GM18507 (cell line): ENCODE data around the gene TEX10.

Experiments
- DNase-seq: peaks from one replicate; pipeline ENCODE4 v3.0.0; 2011; ENCODE audit warnings: low read depth; ENCODE audit not compliant: insufficient read length; ENCODE audit errors: extremely low spot score
- FAIRE-seq: peaks from 2 replicates; lab custom pipeline; 2011; peaks lifted over from hg19 to GRCh38; lab: Jason Lieb, UNC

The TEX10 gene

DNA sequence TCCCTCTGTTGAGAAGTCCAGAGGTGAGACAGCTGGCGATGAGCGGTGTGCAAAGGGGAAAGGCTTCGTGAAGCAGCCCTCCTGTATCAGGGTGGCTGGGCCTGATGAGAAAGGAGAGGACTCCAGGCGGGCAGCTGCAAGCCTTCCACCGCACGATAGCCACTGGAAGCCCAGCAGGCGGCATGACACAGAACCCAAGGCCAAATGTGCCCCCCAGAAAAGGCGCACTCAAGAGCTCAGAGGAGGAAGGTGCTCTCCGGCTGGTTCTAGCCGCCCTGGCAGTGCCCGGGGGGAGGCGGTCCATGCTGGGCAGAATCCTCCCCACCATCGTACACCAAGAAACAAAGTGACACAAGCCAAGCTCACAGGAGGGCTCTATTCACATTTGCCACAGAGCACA is 60.3 kb downstream of the TEX10 start:
- DNase-seq (no peak), FAIRE-seq (no peak)

DNA sequence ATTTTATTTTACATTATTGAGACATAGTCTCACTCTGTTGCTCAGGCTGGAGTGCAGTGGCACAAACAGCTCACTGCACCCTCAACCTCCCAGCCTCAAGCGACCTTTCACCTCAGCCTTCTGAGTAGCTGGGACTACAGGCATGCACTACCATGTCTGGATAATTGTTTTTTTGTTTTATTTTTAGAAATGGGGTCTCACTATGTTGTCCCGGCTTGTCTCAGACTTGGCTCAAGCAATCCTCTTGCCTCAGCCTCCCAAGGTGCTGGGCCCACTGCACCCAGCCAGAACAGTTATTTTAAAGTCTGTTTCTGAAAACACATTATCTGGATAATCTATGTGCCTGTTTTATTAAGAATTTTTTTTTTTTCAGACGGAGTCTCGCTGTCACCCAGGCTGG is 62.0 kb downstream of the TEX10 start:
- DNase-seq (no peak), FAIRE-seq (no peak)

DNA sequence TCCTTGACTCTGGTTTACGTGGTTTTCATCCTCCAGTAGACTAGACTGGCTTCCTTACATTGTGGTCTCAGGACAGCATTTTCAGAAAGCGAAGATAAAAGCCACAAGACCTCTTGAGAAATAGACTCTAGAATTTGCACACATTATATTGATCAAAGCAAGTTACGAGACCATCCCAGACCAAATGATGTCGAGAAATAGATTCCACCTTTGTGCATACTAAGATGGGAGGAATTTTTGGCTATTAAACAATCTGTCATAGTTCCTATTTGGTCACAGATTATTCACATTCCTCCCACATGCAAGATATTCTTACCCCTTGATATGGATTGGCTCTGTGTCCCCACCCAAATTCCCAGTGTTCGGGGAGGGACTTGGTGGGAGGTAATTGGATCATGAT is 65.6 kb downstream of the TEX10 start:
- no peak for DNase-seq
- FAIRE-seq = no peak

DNA sequence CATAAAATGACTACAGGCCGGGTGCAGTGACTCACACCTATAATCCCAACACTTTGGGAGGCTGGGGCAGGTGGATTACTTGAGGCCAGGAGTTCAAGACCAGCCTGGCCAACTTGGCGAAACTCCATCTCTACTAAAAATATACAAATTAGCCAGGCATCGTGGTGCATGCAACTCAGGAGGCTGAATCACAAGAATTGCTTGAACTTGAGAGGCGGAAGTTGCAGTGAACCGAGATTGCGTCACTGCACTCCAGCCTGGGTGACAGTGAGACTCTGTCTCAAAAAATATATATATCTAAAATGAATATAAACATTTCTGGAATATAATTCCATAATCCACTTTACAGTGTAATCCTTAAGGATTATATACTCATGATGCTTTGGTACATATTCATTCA is 66.5 kb downstream of the TEX10 start:
- FAIRE-seq (no peak), DNase-seq (no peak)

DNA sequence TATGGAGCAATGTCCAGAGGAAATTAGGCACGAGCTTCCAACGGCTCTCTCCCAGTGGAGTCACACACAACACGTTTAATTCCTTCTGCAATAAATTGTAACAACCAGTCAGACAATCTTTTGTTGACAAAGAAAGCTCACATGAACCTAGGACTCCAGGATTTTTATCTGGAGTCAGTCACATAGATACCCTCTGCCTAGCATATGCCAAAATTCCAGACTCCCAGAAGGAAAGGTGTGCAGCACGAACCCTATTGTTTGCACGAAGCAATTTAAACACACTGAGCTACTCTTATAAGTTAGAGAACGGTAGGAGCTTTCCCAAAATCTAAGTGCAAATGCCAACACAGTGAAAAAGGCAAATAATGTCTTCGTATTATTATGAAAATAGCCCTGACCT is 67.1 kb downstream of the TEX10 start:
- FAIRE-seq (no peak), DNase-seq (no peak)

DNA sequence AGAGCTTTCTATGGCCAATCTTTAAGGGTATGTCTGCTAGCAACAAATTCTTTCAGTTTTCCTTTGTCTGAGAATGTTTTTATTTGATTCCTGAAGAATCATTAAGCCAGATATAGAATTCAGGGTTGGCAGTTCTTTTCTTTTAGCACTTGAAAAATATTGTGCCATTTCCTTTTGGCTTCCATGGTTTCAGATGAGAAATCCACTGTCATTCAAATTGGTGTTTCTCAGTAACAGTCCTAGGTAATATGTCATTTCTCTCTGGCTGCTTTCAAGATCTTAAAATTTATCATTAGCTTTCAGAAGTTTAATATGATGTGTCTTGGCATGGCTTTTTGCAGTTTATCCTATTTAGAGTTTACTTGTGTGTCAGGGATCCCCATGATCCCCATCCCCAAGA is 67.7 kb downstream of the TEX10 start:
- FAIRE-seq (no peak), DNase-seq (no peak)

DNA sequence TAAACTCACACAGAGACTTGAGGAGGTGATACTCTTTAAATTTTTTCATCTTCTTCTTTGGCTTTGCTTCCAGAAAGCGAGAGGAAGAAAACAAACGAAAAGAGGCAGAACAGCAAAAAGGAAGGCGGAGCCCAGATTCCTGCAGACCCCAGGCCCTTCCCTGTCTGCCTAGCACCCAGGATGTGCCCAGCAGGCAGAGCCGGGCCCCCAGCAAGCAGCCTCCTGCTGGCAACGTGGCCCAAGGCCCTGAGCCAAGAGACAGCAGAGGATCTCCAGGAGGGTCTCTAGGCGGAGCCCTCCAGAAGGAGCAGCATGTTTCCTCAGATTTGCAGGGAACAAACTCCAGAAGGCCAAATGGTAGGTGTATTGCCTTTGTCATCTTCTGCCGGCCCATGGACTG is 68.5 kb downstream of the TEX10 start:
- DNase-seq = no peak
- no peak for FAIRE-seq

DNA sequence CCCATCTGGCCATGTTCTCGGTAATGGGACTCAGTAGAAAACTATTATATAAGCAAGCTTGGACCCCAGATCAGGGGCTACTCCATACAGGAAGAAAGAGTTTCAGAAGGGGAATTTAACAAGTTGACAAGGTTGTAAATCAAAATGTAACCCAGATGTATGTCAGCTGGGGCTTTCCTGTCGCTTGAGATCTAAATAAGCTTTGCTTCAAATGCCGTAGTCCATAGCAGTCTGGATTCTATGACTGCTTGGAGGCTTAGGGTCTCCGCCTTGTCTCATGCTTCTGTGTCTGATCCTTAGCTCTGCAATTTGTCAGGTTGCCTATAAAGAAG is 70.4 kb downstream of the TEX10 start:
- FAIRE-seq = no peak

DNA sequence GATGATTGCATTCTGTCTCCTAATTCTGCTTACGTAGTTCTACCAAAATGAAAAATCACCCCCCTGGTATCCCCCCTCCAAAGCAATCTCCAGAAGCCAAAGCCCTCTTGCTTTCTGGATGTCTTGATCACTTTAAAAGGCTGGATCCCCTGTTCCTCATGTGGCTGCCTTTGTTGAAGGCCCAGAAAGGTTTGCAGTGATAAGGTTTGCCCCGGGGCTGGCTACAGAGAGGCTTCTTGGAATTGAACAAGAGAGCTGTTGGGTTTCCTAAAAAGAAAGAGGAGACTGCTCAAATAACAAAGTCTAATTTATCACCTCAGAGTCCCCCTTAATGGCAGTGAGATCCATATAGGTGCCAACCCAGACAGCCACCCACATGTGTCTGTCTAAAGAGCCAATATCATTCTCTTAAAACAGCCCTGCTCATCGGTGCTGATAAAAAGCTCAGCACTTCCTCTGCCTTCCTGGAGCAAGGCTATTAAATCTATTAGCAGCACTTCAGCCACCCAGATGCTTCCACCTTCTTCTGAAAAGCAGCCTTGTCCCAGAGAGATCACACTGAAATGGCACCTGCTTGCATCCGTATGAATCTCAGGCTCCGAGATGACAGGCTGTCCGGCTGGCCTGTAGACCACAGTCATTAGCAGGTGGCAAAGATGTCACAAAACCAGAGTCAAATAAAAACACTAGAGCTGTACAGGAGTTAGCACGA is 70.9 kb downstream of the TEX10 start:
- DNase-seq (no peak), FAIRE-seq (no peak)

More for the DNA sequence above, 70.4 kb downstream of the TEX10 start:
- DNase-seq = no peak

DNA sequence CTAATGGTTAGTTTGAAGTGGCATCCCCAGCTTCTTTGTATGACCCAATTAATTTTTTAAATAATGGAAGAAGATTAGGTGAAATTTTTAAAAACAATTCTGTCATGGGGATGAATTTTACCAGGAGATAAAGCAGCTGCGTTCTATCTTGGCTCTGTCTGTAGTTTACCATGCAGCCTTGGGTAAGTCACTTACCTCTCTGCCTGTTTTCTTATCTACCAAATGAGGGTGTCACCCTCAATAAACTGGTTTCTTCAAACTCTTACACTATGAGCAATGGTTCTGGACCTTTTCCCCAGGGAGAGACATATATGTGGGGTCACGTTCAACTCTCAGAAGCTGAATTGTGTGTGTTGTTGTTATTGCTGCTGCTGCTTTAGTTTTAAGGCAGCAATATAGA is 71.7 kb downstream of the TEX10 start:
- DNase-seq (no peak), FAIRE-seq (no peak)

DNA sequence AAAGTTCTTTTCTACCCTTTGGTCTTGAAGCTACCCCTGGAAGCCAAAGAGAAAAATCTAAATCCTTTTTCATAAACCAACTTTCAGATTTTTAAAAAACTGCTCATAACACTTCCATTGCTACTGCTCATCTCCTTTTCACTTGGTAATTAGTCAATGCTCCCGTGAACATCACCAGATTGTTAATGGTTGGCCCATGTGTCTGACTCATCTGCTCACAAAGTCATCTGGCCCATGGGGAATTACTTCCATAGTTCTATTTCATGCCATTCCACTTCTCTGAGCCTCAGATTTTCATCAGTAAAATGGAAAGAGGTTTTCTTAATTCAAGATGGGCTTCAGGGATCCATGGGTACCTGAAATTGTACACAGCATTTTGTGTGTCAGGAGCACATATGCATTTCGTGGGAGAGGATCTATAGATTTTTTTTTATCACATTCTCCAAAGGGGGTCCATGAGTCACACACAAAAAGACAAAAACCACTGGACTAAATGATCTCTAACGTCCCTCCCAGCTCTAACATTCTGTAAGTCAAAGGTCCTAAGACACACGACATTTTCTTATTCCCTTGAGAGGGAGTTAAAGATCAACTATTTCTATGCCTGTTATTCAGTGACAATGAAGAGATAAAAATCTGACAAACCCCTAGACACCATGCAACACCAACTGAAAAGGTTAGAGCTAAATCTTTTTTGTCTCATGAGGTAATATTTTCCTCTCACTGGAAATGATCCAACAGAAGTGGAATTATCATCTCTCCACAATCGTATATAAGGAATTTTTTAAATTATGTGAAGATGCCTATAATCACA is 75.4 kb downstream of the TEX10 start:
- FAIRE-seq = no peak
- no peak for DNase-seq

DNA sequence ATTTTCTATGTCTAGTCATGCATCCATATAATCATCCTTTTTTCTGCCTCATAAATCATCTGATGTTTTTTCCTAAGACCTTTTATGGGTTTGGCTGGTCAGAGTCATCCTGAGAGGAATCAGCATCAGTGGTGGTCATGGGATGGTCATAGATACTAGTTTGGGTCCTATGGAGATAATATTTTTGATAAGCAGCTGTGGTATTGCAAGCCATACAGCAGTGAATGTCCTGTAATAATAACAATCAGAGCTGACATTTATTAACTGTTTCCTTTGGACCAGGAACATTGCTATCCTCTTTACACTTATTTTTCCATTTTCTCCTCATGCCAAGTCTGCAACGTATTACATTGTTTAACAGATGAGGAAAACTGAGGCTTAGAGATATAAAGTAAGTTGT is 83.1 kb downstream of the TEX10 start:
- FAIRE-seq (no peak), DNase-seq (no peak)

DNA sequence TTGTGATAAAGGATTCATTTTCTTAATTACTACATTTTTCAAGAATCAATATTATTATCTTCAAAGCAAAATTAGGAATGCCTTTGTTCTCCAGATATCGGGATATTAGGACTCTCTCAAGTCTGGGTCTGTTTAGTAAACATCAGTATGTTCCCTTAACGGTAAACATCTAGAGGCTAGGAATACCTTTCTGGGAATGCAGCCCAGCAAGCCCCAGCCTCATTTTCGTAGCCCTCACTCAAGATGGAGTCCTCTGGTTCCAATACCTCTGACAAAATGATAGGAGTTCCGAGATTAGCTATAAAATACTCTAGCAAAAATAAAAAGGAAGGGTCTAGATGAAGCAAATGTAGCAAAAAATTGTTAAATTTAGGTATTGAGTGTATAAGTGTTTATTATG is 84.5 kb downstream of the TEX10 start:
- DNase-seq (no peak), FAIRE-seq (no peak)

DNA sequence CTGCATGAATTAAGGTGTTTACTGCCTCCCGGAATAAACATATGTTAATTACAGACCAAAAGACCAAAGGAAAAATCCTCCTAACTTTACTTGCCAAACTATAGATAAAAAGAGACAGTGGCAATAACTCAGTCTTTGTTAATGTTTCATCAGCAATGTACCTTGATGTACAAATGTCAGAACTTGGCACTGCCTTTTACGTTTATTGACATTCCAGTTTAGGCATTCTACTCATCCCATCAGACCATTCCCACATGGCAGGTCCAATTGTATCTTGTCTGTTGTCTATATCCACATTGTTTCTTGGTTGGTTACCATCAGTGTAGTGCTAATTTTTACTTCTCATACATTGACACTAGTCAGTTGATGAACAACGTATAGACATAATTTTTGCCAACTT is 85.5 kb downstream of the TEX10 start:
- no peak for DNase-seq
- FAIRE-seq = no peak
